Measurements from ENCODE around the gene PTPRD.

Gene PTPRD

GRCh38 chr9:8845808-8846207 lies 1767.0 kb downstream of the PTPRD start:
- DNase-seq = no peak

GRCh38 chr9:8845376-8845775 lies 1767.4 kb downstream of the PTPRD start:
- DNase-seq = no peak

DNA sequence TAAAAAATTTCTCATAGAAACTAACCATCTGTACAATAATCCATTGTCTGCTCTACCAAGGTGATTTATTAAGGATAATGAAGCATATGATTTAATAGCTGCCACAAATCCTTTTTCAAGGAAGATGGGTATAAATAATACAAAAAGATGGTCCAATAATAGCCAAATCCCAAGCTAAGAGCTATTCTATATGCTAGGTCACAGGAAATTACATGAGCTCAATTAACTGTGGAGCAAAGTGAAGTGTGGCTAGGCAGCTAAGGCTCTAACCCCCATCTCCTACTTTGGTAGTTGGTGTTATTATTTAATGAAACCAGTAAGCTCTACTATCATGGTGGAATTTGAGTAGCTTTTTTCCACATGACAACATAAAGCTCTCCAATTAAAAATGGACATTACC lies 1768.3 kb downstream of the PTPRD start:
- no peak for DNase-seq

DNA sequence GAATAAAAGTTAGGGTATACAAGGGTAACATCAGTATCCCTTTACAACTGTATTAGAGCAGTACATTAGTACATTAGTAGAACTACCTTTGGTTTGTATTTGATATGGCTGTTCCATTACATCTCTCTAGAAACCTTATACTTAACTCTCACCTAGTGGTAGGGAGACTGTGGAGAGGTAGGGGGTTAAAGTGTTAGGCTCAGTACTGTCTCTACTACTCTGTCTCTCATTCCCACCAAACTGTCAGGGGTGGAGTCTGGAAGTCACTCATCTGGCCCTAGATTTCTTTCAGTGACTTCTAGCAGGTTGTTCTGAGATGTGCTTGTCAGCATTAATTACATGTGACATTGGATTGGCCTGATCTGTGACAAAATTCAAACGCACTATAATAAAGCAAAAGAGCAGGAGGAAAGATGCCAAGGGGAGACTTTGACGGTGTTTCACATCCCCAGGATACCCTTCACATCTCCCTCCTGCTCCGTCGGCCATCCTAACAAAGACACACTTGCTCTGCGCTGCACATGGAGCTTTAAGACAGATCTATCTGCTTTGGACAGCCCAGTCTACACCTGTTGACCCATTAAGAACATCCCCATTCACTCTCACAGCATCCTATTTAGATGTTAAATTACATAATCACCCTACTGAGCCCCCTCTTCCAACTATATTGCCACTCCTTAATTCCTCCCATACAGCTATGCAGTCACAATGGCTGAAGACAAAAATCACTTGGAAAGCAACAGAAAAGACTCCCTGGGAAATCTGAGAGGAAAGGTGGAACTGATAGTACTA lies 1770.2 kb downstream of the PTPRD start:
- DNase-seq = no peak

DNA sequence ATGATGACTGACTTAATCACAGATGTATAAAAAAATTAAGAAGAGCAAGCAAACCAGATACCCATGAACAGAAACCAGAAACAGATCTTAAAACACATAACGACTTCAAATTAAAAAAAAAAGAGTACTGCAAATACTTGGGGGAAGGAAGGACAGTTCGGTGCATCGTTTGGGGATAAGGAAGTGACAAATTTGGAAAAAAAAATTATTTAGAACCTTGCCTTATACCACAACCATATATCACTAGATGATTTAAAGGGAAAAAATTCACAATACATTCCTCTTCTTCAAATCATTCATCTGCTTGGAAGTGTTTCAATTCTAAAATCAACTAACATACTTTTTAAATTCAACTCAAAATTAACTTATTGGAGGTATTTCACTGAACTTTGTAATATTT lies 1774.7 kb downstream of the PTPRD start:
- DNase-seq = no peak

DNA sequence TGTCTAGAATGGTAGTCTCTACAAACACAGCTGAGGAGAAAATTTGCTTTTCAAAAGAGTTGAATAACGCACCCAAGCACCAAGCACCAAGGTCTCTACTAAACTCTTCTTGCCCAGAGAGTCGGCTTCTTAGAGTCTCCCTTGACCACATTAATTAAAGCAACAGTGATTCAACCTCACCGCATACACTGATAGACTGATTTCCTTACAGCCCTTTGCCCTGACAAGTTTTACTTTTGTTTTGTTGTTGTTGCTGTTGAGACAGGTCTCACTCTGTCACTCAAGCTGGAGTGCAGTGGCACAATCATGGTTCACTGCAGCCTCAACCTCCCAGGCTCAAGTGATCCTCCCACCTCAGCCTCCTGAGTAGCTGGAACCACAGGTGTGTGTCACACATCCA lies 1777.5 kb downstream of the PTPRD start:
- DNase-seq = no peak

DNA sequence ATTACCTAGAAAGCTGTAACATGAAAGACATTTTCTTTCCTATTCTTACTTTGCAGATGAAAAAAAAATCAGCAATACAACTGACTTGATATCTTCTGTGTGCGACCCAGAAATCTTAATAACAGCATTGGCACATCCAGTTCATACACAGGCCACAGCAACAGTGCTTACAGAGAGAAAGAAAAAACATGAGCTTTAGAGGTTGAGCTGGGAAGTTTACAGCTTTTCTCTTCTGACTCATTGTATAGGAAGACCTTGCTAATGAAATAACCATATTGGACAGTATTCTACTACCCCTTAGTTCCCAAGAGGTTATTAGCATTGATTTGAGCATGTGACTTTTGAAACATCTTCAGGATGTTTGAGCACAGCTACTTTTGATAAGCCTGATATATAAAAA lies 1779.8 kb downstream of the PTPRD start:
- DNase-seq = no peak

- DNase-seq = no peak
Measured at GRCh38 chr9:8832386-8832785, 1780.4 kb downstream of the PTPRD start.

GRCh38 chr9:8831568-8831967 lies 1781.2 kb downstream of the PTPRD start:
- no peak for DNase-seq

GRCh38 chr9:8826281-8826680 lies 1786.5 kb downstream of the PTPRD start:
- DNase-seq = no peak

GRCh38 chr9:8825585-8826147 lies 1787.1 kb downstream of the PTPRD start:
- no peak for DNase-seq

GRCh38 chr9:8823131-8823895 lies 1789.5 kb downstream of the PTPRD start:
- DNase-seq = no peak

DNA sequence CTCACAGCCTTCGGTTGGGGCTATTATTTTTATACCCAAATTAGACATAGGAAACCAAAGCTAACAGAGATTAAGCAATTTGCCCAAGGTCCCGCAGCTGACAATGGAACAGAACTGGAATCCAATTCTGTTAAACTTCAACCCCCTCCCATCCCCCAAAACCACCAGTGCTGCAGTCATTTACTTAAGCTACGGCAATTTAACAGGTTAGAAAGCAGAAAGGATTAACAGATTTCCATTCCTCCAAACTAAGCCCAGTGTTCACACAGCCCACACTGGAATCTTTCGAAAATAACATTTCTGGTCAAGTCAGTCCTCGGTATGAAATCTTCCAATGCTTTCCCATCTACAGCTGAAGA lies 1790.2 kb downstream of the PTPRD start:
- no peak for DNase-seq

DNA sequence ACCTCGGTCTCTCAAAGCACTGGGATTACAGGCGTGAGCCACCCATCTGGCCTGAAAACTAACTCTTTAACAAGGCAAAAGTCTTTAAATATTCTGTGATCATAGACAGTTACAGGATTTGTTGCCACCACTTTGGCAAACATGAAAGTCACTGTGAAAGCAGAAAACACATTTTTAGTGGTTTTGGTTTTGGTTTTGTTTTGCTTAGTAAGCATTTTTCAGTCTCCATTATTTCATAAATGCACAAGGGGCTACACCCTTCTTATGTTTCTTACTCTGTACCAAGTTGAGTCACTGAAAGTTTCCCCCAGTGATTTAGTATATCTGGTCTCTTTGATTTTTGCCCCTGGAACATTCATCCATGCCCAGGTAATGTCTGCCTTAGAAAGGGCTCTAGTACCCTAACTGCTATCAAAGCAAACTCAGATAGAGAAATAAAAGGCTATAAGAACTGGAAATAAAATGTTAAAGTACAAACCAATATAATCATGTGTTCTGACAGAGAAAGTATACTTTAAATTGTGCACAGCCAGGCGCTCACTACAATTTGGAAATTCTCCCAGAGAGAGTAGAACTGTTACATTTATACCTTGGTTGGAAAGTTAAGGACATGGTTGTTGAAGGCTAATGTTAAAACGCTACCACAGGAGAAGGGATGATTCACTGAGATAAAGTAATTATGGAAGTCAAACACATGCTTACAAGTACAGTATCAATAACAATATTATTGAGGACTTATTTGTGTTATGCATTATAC lies 1790.7 kb downstream of the PTPRD start:
- DNase-seq = no peak

GRCh38 chr9:8817335-8817734 lies 1795.5 kb downstream of the PTPRD start:
- DNase-seq = no peak

- no peak for DNase-seq
Measured at GRCh38 chr9:8816361-8816760, 1796.4 kb downstream of the PTPRD start.

DNA sequence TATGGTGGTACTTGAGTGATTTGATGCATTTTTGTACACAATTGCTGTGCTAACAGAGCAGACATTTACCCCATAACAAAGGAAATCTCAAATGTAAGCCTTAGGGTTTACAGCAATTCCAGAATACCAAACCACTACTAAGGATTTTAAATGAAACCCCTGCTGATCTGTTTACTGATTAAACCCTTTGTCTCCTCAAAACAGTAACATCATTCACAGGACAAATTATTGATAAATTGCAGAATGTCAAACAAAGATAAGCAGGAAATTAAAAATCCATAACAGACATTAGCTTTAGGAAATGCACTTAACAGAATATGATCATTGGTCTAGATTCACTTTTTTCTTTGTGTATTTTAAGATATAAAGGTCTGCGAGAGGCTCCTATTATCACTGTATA lies 1796.9 kb downstream of the PTPRD start:
- DNase-seq = no peak

- DNase-seq = no peak
Measured at GRCh38 chr9:8815219-8815618, 1797.6 kb downstream of the PTPRD start.

DNA sequence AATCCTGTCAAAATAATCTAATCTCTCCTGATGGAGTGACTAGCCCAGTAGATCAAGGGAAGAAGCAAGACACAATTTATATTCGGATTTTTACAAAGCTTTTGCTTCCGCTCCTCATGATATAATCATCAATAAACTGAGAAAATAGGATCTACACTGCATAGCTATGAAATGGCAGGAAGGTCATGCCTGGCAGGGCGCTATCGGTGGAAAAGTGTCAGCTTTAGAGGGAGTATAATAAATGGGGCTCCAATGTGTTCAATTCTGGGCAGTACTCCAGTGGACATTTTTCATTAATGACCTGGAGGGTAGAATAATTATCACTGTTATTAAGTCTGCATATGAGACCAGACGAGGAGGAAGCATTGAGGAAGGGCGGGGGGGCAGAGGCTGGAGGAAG lies 1799.9 kb downstream of the PTPRD start:
- DNase-seq = no peak

DNA sequence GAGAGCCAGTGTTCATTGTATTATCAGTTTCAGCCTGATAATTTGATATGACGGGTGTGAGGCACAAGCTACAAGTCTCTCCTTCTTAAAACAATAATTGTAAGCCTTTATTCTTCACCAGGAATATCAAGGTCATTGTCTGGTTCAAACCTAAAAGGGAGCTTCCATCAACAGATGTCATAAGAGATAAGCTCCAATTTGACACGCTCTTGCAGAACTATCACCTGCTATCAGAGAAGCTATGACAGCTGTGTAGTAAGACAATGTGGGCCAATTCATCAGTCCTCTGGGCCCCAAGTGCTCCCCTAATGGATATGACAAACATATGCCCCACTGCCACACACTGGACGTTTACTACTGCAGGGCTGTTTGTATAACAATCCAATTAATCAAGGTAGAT lies 1803.1 kb downstream of the PTPRD start:
- no peak for DNase-seq

GRCh38 chr9:8806150-8806549 lies 1806.7 kb downstream of the PTPRD start:
- no peak for DNase-seq

GRCh38 chr9:8804613-8805012 lies 1808.2 kb downstream of the PTPRD start:
- DNase-seq = no peak

GRCh38 chr9:8802242-8802641 lies 1810.6 kb downstream of the PTPRD start:
- DNase-seq = no peak

DNA sequence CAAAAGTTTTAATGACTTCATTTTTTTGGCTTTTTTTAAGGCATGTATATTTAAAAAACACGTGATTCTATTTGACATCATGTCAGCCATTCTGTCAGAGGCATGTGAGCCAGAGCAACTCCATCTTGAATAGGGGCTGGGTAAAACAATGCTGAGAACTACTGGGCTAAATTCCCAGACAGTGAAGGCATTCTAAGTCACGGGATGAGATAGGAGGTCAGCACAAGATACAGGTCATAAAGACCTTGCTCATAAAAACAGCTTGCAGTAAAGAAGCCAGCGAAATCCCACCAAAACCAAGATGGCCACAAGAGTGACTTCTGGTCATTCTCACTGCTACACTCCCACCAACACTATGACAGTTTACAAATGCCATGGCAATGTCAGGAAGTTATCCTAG lies 1812.6 kb downstream of the PTPRD start:
- DNase-seq = no peak
